ENCODE results near the gene IL1RL2. TPM values are rescaled to one million over a fixed set of nuclear protein-coding genes. Genes with fewer than 3 reads are reported as not detected.

Gene IL1RL2
- total and polyA plus RNA-seq, 2 of the 4 experiments (the other 2 are of a cell fraction), result 0.09 to 0.36 TPM

GRCh38 chr2:102264952-102265351, 78.1 kb downstream of the IL1RL2 start:
- H2BK20ac ChIP-seq (ENCODE audit: low read depth, low read length), result peak overlapping the region; percentile 73; the same call in 1 of the 2 replicates
- H2BK15ac ChIP-seq (ENCODE audit: low read depth, low read length), result peak overlapping the region; percentile 73; the same call in 2 of the 3 replicates
- no peaks in the 10 kb centered on the region for H3K36me3 ChIP-seq (ENCODE audit: control insufficient read depth, insufficient read depth, low read length)
- no peaks in the 10 kb centered on the region for H3K27me3 ChIP-seq (ENCODE audit: control insufficient read depth, insufficient read depth, low read length)
- in situ Hi-C loops (cut with MboI; ENCODE audit: low sequenced_read_pairs) (no loop called here), dilution Hi-C loops (cut with HindIII; ENCODE audit: low sequenced_read_pairs, unreplicated experiment) (no loop called here), intact Hi-C loops (cut with micrococcal nuclease) (no loop called here)
- peak overlapping the region; percentile 56; the same call in 1 of the 2 replicates for H2AK5ac ChIP-seq (ENCODE audit: low read depth, low read length)
- H4K5ac ChIP-seq (ENCODE audit: low read depth, low read length), result no peak overlapping the region; the same call in 1 of the 2 replicates
- no peaks in the 10 kb centered on the region for H4K20me1 ChIP-seq (ENCODE audit: insufficient read depth, low read length)
- H3K9me3 ChIP-seq (ENCODE audit: control insufficient read depth, insufficient read depth, low read length), result no peaks in the 10 kb centered on the region
- no peak overlapping the region for H3K9ac ChIP-seq (ENCODE audit: low read depth, low read length)
- no peak overlapping the region for H2AFZ ChIP-seq (replicated peaks; ENCODE audit: low read length, poor library complexity)
- H4K91ac ChIP-seq (ENCODE audit: insufficient read depth, low read depth, low read length), result no peak overlapping the region; the same call in 1 of the 2 replicates
- DNase-seq, result no peak
- no TSS peak for BruUV-seq (replicated peaks)
- H2BK5ac ChIP-seq (ENCODE audit: low read depth, low read length, poor library complexity, severe bottlenecking), result no peak overlapping the region
- TF ChIP-seq CEBPB (IDR thresholded peaks at IDR 0.05; ENCODE audit: low read depth, low read length) (no peak), BHLHE40 (IDR thresholded peaks at IDR 0.05; ENCODE audit: low read depth, low read length) (no peak)
- H2BK120ac ChIP-seq (ENCODE audit: low read depth, low read length), result peak overlapping the region; percentile 56
- peak overlapping the region; percentile 37; the same call in 1 of the 2 replicates for H3K4ac ChIP-seq (ENCODE audit: low read depth, low read length)
- peak overlapping the region in 1 of 2 experiments; percentile 31; a peak in 1 of 4 replicates for H4K8ac ChIP-seq (ENCODE audit: low read depth in 2 of 2, low read length in 2 of 2)
- no peak overlapping the region for H3K27ac ChIP-seq (ENCODE audit: insufficient read depth, low read length)
- peaks cover 17% of the 10 kb centered on the region for H3K9me1 ChIP-seq (ENCODE audit: insufficient read depth, low read length)
- ChIA-PET POLR2A (ENCODE audit: unreplicated experiment) (no interaction called here), CTCF (no interaction called here)
- H3K4me1 ChIP-seq (ENCODE audit: control insufficient read depth, insufficient read depth, low read length), result peaks cover 26% of the 10 kb centered on the region
- 0 out of 2 replicates have a peak overlapping the region, but pooled peaks have one; percentile 11 for H3K18ac ChIP-seq (ENCODE audit: low read depth, low read length)
- no peak overlapping the region for H3K56ac ChIP-seq (ENCODE audit: extremely low read depth, insufficient read depth, low read length)
- H3K23ac ChIP-seq (ENCODE audit: low read depth, low read length), result no peak overlapping the region
- ATAC-seq (ENCODE audit: low read depth), result no peak
- H3K79me1 ChIP-seq (ENCODE audit: low read depth in 1 of 2, low read length in 2 of 2), result no peaks in the 10 kb centered on the region; a peak in 1 of 4 replicates
- no peak overlapping the region for H2AK9ac ChIP-seq (replicated peaks; ENCODE audit: low read depth, low read length, poor library complexity)
- no peak overlapping the region for H3K4me3 ChIP-seq (ENCODE audit: insufficient read depth, low read depth, low read length)
- H3K14ac ChIP-seq (replicated peaks; ENCODE audit: low read depth, low read length), result 0 out of 2 replicates have a peak overlapping the region, but pooled peaks have one; percentile 7
- no CpG with 5 or more reads among the region's 2 CpGs for WGBS, 2 experiments (ENCODE audit: extremely low coverage in 2 of 2, insufficient read length in 1 of 2)
- H3K4me2 ChIP-seq (ENCODE audit: low read depth, low read length), result no peak overlapping the region

All from IMR-90 (cell line).